Measurements from ENCODE around the gene SOX6.

The SOX6 gene

GRCh38 chr11:16336204-16336603, 20.1 kb downstream of the SOX6 start:
- Histone ChIP-seq H3K9me3 (ENCODE audit: low read length) (no peaks in the 10 kb centered on the region), H3K4me3 (ENCODE audit: low read depth, low read length, poor library complexity, severe bottlenecking) (no peak overlapping the region), H3K9ac (ENCODE audit: low read length) (no peak overlapping the region), H3K4me1 (ENCODE audit: insufficient read depth, low read length, severe bottlenecking) (no peaks in the 10 kb centered on the region), H3K27me3 (ENCODE audit: insufficient read depth, low read length) (no peaks in the 10 kb centered on the region), H3K36me3 (ENCODE audit: insufficient read depth, low read length) (no peaks in the 10 kb centered on the region), H3F3A (ENCODE audit: insufficient read depth, low read length) (no peaks in the 10 kb centered on the region), H3K4me2 (ENCODE audit: low read length) (no peak overlapping the region), H3K27ac (ENCODE audit: low read depth, low read length, poor library complexity, severe bottlenecking) (no peak overlapping the region), H4K20me1 (ENCODE audit: insufficient read depth, low read length) (no peaks in the 10 kb centered on the region), H2AFZ (ENCODE audit: low read length) (no peak overlapping the region), H3K79me2 (ENCODE audit: insufficient read depth, low read length) (no peaks in the 10 kb centered on the region), H3K9me2 (ENCODE audit: low read depth, low read length) (no peaks in the 10 kb centered on the region)
- TF ChIP-seq CTCF (IDR thresholded peaks at IDR 0.05; ENCODE audit: low read length), result no peak
- no peak for TF ChIP-seq EZH2 (IDR thresholded peaks at IDR 0.05; ENCODE audit: borderline replicate concordance, low read length)

GRCh38 chr11:16335236-16335962, 20.9 kb downstream of the SOX6 start:
- Histone ChIP-seq H3K4me1 (ENCODE audit: insufficient read depth, low read length, severe bottlenecking) (no peaks in the 10 kb centered on the region), H4K20me1 (ENCODE audit: insufficient read depth, low read length) (no peaks in the 10 kb centered on the region), H3K4me3 (ENCODE audit: low read depth, low read length, poor library complexity, severe bottlenecking) (no peak overlapping the region), H3K27ac (ENCODE audit: low read depth, low read length, poor library complexity, severe bottlenecking) (no peak overlapping the region), H3K27me3 (ENCODE audit: insufficient read depth, low read length) (no peaks in the 10 kb centered on the region), H3K9me3 (ENCODE audit: low read length) (no peaks in the 10 kb centered on the region), H3F3A (ENCODE audit: insufficient read depth, low read length) (no peaks in the 10 kb centered on the region), H3K36me3 (ENCODE audit: insufficient read depth, low read length) (no peaks in the 10 kb centered on the region), H2AFZ (ENCODE audit: low read length) (no peak overlapping the region), H3K79me2 (ENCODE audit: insufficient read depth, low read length) (no peaks in the 10 kb centered on the region), H3K4me2 (ENCODE audit: low read length) (no peak overlapping the region), H3K9me2 (ENCODE audit: low read depth, low read length) (no peaks in the 10 kb centered on the region), H3K9ac (ENCODE audit: low read length) (no peak overlapping the region)
- TF ChIP-seq CTCF (IDR thresholded peaks at IDR 0.05; ENCODE audit: low read length) (no peak), EZH2 (IDR thresholded peaks at IDR 0.05; ENCODE audit: borderline replicate concordance, low read length) (no peak)

GRCh38 chr11:16326679-16327297, 29.6 kb downstream of the SOX6 start:
- Histone ChIP-seq H2AFZ (ENCODE audit: low read length) (no peak overlapping the region), H3K4me3 (ENCODE audit: low read depth, low read length, poor library complexity, severe bottlenecking) (no peak overlapping the region), H3K9me3 (ENCODE audit: low read length) (no peaks in the 10 kb centered on the region), H4K20me1 (ENCODE audit: insufficient read depth, low read length) (no peaks in the 10 kb centered on the region), H3K36me3 (ENCODE audit: insufficient read depth, low read length) (no peaks in the 10 kb centered on the region), H3F3A (ENCODE audit: insufficient read depth, low read length) (no peaks in the 10 kb centered on the region), H3K79me2 (ENCODE audit: insufficient read depth, low read length) (no peaks in the 10 kb centered on the region), H3K27me3 (ENCODE audit: insufficient read depth, low read length) (no peaks in the 10 kb centered on the region), H3K9ac (ENCODE audit: low read length) (no peak overlapping the region), H3K9me2 (ENCODE audit: low read depth, low read length) (no peaks in the 10 kb centered on the region), H3K4me1 (ENCODE audit: insufficient read depth, low read length, severe bottlenecking) (no peaks in the 10 kb centered on the region), H3K4me2 (ENCODE audit: low read length) (no peak overlapping the region), H3K27ac (ENCODE audit: low read depth, low read length, poor library complexity, severe bottlenecking) (no peak overlapping the region)
- TF ChIP-seq CTCF (IDR thresholded peaks at IDR 0.05; ENCODE audit: low read length), result no peak
- no peak for TF ChIP-seq EZH2 (IDR thresholded peaks at IDR 0.05; ENCODE audit: borderline replicate concordance, low read length)
